BJ (cell line): ENCODE measurements around the gene YARS1. TPM values are rescaled to one million over a fixed set of nuclear protein-coding genes. Genes with fewer than 3 reads are reported as not detected.

Experiments used
- CTCF ChIA-PET: fragments of 350-600 bp; formaldehyde crosslinking; extraction: SDS; loops from one replicate; lab custom pipeline; 2021; ENCODE audit warnings: antibody characterized with exemption, inconsistent platforms; lab: Yijun Ruan, JAX
- POLR2A ChIA-PET: fragments of 300-600 bp; sonication (Branson Sonifier 250); formaldehyde crosslinking; extraction: SDS; loops from one replicate; lab custom pipeline; 2021; ENCODE audit warnings: antibody characterized with exemption; lab: Charles Lee
- DNase-seq: peaks from one replicate; pipeline ENCODE4 v3.0.0-alpha.2; 2011; ENCODE audit warnings: low read depth
- H3K27me3 ChIP-seq: 2 replicates; pipeline ENCODE4 v1.6.0; 2011; ENCODE audit warnings: low read length; ENCODE audit not compliant: control insufficient read depth, insufficient read depth
- H3K36me3 ChIP-seq: 2 replicates; pipeline ENCODE4 v1.5.1; 2011; ENCODE audit warnings: low read length; ENCODE audit not compliant: control insufficient read depth, insufficient read depth
- H3K4me3 ChIP-seq: 2 replicates; pipeline ENCODE4 v1.5.1; 2011; ENCODE audit warnings: low read depth, mild to moderate bottlenecking, control low read depth, low read length
- CTCF ChIP-seq: IDR thresholded peaks from 2 replicates; pipeline ENCODE4 v1.5.1; 2011; ENCODE audit warnings: low read depth, mild to moderate bottlenecking, control low read depth, inconsistent platforms, low read length, moderate library complexity; ENCODE audit not compliant: insufficient read depth
- polyA plus RNA-seq: library from polyadenylated mRNA; depleted of rRNA; stranded (reverse); fragments of >200 nt; gene quantifications from 2 replicates; pipeline ENCODE4 v1.2.3, GENCODE V29; 2011

YARS1 gene
- polyA plus RNA-seq, 1 experiment = 75.3 TPM

- CTCF ChIA-PET = interaction anchor here (1.0 to 4.9 kb wide), 3 partner anchors 9 to 27 kb away, joined by 3 to 33 read pairs (median 3); no protein-coding TSS in a partner anchor
- H3K4me3 ChIP-seq = no peak overlapping the region
- peaks cover 3% of the 10 kb centered on the region for H3K36me3 ChIP-seq
- POLR2A ChIA-PET = no interaction called here
- H3K27me3 ChIP-seq = no peaks in the 10 kb centered on the region
- no peak for DNase-seq
- TF ChIP-seq CTCF = no peak
Observed at GRCh38 chr1:32863218-32863880, 46.2 kb upstream of the YARS1 start.

- Histone ChIP-seq H3K27me3 (no peaks in the 10 kb centered on the region), H3K36me3 (peaks cover 3% of the 10 kb centered on the region), H3K4me3 (no peak overlapping the region)
- ChIA-PET CTCF (interaction anchor here (0.7 to 4.9 kb wide), 5 partner anchors 10 to 150 kb away, joined by 3 to 33 read pairs (median 4); no protein-coding TSS in a partner anchor), POLR2A (no interaction called here)
- DNase-seq = no peak
- TF ChIP-seq CTCF = no peak
Observed at GRCh38 chr1:32861904-32862695, 44.9 kb upstream of the YARS1 start.

GRCh38 chr1:32860566-32860965, 43.4 kb upstream of the YARS1 start:
- TF ChIP-seq CTCF = no peak
- DNase-seq = no peak
- H3K36me3 ChIP-seq = peaks cover 5% of the 10 kb centered on the region

GRCh38 chr1:32859915-32860314, 42.8 kb upstream of the YARS1 start:
- CTCF ChIA-PET = interaction anchor here (1.3 to 4.9 kb wide), 2 partner anchors 13 to 148 kb away, joined by 3 to 33 read pairs; no protein-coding TSS in a partner anchor
- no peak overlapping the region for H3K4me3 ChIP-seq
- peaks cover 5% of the 10 kb centered on the region for H3K36me3 ChIP-seq
- POLR2A ChIA-PET = no interaction called here
- TF ChIP-seq CTCF = no peak
- DNase-seq = no peak
- no peaks in the 10 kb centered on the region for H3K27me3 ChIP-seq

More at GRCh38 chr1:32860566-32860965, 43.4 kb upstream of the YARS1 start:
- no peak overlapping the region for H3K4me3 ChIP-seq
- ChIA-PET CTCF (interaction anchor here (1.0 to 4.9 kb wide), 2 partner anchors 12 to 226 kb away, joined by 3 to 33 read pairs; no protein-coding TSS in a partner anchor), POLR2A (no interaction called here)
- H3K27me3 ChIP-seq = no peaks in the 10 kb centered on the region

- H3K36me3 ChIP-seq = peaks cover 5% of the 10 kb centered on the region
- ChIA-PET CTCF (interaction anchor here (1.1 to 1.3 kb wide), 2 partner anchors 75 to 147 kb away, joined by 3 read pairs; no protein-coding TSS in a partner anchor), POLR2A (no interaction called here)
- no peak overlapping the region for H3K4me3 ChIP-seq
- H3K27me3 ChIP-seq = no peaks in the 10 kb centered on the region
- DNase-seq = no peak
- no peak for TF ChIP-seq CTCF
Observed at GRCh38 chr1:32858791-32859190, 41.6 kb upstream of the YARS1 start.
